DND-41 (cell line): ENCODE results near the gene MET.

Source experiments
- ATAC-seq: fragments of 200-7000 bp; cut with Tn5 transposase; 3 replicates; pipeline ENCODE4 v1.9.1; 2021; ENCODE audit warnings: low read depth; ENCODE audit not compliant: insufficient read depth
- DNase-seq: peaks from one replicate; pipeline ENCODE4 v3.0.0-alpha.2; 2020
- H2AFZ ChIP-seq: 2 replicates; pipeline ENCODE4 v1.6.0; 2012; ENCODE audit warnings: low read depth, low read length
- H3K27ac ChIP-seq: 2 replicates; pipeline ENCODE4 v1.5.1; 2012; ENCODE audit warnings: low read length, inconsistent platforms
- H3K27me3 ChIP-seq: fragments of 200-600 bp; sonication (generic); 2 replicates; pipeline ENCODE4 v1.6.0; 2012; ENCODE audit warnings: low read length, mild to moderate bottlenecking, inconsistent platforms; ENCODE audit not compliant: insufficient read depth, poor library complexity
- H3K36me3 ChIP-seq: 2 replicates; pipeline ENCODE4 v1.5.1; 2012; ENCODE audit warnings: low read length, inconsistent platforms; ENCODE audit not compliant: insufficient read depth
- H3K4me1 ChIP-seq: 2 replicates; pipeline ENCODE4 v1.5.1; 2012; ENCODE audit warnings: mild to moderate bottlenecking, low read length; ENCODE audit not compliant: insufficient read depth
- H3K4me2 ChIP-seq: 2 replicates; pipeline ENCODE4 v1.6.0; 2012; ENCODE audit warnings: mild to moderate bottlenecking, moderate library complexity, low read length, inconsistent platforms; ENCODE audit not compliant: insufficient read depth
- H3K4me3 ChIP-seq, 2 experiments: fragments of 200-600 bp in 1 of 2; shearing (Covaris generic) in 1 of 2; 2 replicates each; pipeline ENCODE4 v1.5.1; 2012 to 2016; ENCODE audit warnings: inconsistent platforms in 2 of 2, low read length in 2 of 2, mild to moderate bottlenecking in 2 of 2, low read depth in 1 of 2, moderate library complexity in 1 of 2
- H3K79me2 ChIP-seq: 2 replicates; pipeline ENCODE4 v1.6.0; 2012; ENCODE audit warnings: low read length, inconsistent platforms; ENCODE audit not compliant: insufficient read depth
- H3K9ac ChIP-seq: 2 replicates; pipeline ENCODE4 v1.6.0; 2012; ENCODE audit warnings: low read depth, mild to moderate bottlenecking, inconsistent platforms, low read length, moderate library complexity
- H3K9me3 ChIP-seq: 2 replicates; pipeline ENCODE4 v1.5.1; 2012; ENCODE audit warnings: low read length, moderate library complexity, mild to moderate bottlenecking, inconsistent platforms; ENCODE audit not compliant: insufficient read depth, severe bottlenecking
- H4K20me1 ChIP-seq: 2 replicates; pipeline ENCODE4 v1.6.0; 2012; ENCODE audit warnings: low read length; ENCODE audit not compliant: insufficient read depth
- EZH2 ChIP-seq: IDR thresholded peaks from 3 replicates; pipeline ENCODE4 v1.6.1; 2012; ENCODE audit warnings: borderline replicate concordance, low read depth, mild to moderate bottlenecking, moderate library complexity, low read length, inconsistent platforms; ENCODE audit not compliant: severe bottlenecking
- TF ChIP-seq, protein P1 (sequence below): IDR thresholded peaks from 2 replicates; pipeline ENCODE4 v1.5.1; 2012; ENCODE audit warnings: borderline replicate concordance, low read length, moderate library complexity, mild to moderate bottlenecking; ENCODE audit not compliant: poor library complexity, severe bottlenecking; ENCODE audit errors: extremely low read depth

Gene MET

DNA sequence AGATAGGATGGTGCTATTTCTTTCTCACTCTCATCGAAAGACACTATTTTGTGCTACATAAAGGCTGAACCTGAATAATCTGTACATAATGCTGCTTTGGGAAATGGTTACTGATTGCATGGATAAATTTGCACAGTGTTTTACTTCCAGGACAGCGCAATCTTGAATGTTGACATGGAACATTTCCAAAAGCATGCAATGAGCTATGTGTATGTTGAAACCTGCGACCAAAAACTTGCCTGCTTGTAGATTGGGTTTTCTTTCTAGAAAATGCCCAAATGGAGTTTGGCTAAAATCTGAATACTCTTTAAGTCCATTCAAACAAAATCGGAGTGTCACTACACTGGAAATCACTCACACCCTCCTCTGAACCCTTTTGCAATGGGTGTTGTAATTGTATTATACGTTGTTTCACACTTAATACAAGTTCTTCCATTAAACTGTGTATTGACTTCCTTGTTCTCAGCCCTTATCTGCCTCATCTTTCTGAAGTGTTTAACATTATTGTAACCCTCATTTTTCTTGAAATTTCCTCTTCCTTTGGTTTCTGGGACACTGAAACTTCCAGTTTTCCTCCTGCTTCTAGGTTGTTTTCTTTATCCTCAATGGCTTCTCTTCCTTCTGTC lies 116.7 kb downstream of the MET start:
- Histone ChIP-seq H4K20me1 (no peaks in the 10 kb centered on the region), H3K79me2 (no peaks in the 10 kb centered on the region), H3K9me3 (no peaks in the 10 kb centered on the region), H3K9ac (no peak overlapping the region), H3K4me1 (no peaks in the 10 kb centered on the region), H3K27me3 (no peaks in the 10 kb centered on the region), H3K4me3 (no peak overlapping the region), H2AFZ (no peak overlapping the region), H3K36me3 (no peaks in the 10 kb centered on the region), H3K4me2 (no peak overlapping the region), H3K27ac (no peak overlapping the region)
- no peak for DNase-seq
- TF ChIP-seq, protein P1, sequence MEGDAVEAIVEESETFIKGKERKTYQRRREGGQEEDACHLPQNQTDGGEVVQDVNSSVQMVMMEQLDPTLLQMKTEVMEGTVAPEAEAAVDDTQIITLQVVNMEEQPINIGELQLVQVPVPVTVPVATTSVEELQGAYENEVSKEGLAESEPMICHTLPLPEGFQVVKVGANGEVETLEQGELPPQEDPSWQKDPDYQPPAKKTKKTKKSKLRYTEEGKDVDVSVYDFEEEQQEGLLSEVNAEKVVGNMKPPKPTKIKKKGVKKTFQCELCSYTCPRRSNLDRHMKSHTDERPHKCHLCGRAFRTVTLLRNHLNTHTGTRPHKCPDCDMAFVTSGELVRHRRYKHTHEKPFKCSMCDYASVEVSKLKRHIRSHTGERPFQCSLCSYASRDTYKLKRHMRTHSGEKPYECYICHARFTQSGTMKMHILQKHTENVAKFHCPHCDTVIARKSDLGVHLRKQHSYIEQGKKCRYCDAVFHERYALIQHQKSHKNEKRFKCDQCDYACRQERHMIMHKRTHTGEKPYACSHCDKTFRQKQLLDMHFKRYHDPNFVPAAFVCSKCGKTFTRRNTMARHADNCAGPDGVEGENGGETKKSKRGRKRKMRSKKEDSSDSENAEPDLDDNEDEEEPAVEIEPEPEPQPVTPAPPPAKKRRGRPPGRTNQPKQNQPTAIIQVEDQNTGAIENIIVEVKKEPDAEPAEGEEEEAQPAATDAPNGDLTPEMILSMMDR = no peak
- TF ChIP-seq EZH2 = no peak
- ATAC-seq = no peak

DNA sequence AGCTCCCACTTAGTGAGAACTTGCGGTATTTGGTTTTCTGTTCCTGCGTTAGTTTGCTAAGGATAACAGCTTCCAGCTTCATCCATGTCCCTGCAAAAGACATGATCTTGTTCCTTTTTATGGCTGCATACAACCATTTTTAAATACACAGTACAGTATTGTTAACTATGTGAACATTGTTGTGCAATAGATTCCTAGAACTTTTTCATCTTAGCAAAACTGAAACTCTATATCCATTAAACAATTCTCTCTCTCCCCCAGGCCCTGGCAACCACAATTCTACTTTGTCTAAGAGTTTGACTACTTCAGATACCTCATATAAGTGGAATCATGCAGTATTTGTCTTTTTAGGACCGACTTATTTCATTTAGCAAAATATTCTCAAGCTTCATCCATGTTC lies 118.0 kb downstream of the MET start:
- Histone ChIP-seq H3K27me3 (no peaks in the 10 kb centered on the region), H3K4me1 (no peaks in the 10 kb centered on the region), H3K36me3 (no peaks in the 10 kb centered on the region), H3K9me3 (no peaks in the 10 kb centered on the region), H3K4me2 (no peak overlapping the region), H3K27ac (no peak overlapping the region), H2AFZ (no peak overlapping the region), H4K20me1 (no peaks in the 10 kb centered on the region), H3K79me2 (no peaks in the 10 kb centered on the region), H3K4me3 (no peak overlapping the region), H3K9ac (no peak overlapping the region)
- DNase-seq (no peak), ATAC-seq (no peak)
- TF ChIP-seq, protein P1 = no peak
- no peak for TF ChIP-seq EZH2

DNA sequence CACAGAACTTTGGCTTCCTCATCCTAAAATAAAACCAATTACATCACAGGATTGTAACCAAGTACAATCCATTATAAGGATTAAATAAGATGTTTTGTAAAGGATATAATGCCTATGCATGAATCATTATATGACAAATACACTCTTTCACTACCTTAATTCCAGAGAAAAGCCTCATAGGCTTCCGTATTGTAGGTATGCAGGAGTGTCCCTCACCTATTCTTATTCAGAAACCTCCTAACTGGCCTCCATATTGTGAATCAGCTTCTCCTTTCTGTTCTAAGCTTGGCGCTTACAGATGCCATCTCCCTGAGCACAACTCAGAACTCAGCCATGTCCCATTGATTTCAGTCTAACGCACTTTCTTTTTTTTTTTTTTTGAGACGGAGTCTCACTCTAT lies 120.8 kb downstream of the MET start:
- ATAC-seq (no peak), DNase-seq (no peak)
- Histone ChIP-seq H3K4me2 (no peak overlapping the region), H3K79me2 (no peaks in the 10 kb centered on the region), H3K27ac (no peak overlapping the region), H3K9ac (no peak overlapping the region), H3K4me1 (no peaks in the 10 kb centered on the region), H2AFZ (no peak overlapping the region), H3K36me3 (no peaks in the 10 kb centered on the region), H3K4me3 (no peak overlapping the region), H3K27me3 (no peaks in the 10 kb centered on the region), H4K20me1 (no peaks in the 10 kb centered on the region), H3K9me3 (no peaks in the 10 kb centered on the region)
- TF ChIP-seq, protein P1 = no peak
- no peak for TF ChIP-seq EZH2
